ENCODE results near the gene BICD1.

BICD1 gene

GRCh38 chr12:32248441-32249140 lies 141.9 kb downstream of the BICD1 start:
- TF ChIP-seq CTCF (IDR thresholded peaks at IDR 0.05; ENCODE audit: poor library complexity, severe bottlenecking), result no peak
- DNase-seq (ENCODE audit: low spot score), result no peak
- Histone ChIP-seq H3K9me3 (ENCODE audit: severe bottlenecking) (no peaks in the 10 kb centered on the region), H3K27ac (ENCODE audit: poor library complexity, severe bottlenecking) (no peak overlapping the region), H3K4me3 (ENCODE audit: severe bottlenecking) (no peak overlapping the region), H3K4me1 (ENCODE audit: insufficient read depth, poor library complexity, severe bottlenecking) (peaks cover 4% of the 10 kb centered on the region), H3K36me3 (ENCODE audit: low read depth) (no peaks in the 10 kb centered on the region), H3K27me3 (ENCODE audit: insufficient read depth, poor library complexity, severe bottlenecking) (no peaks in the 10 kb centered on the region)
- no peak for ATAC-seq (ENCODE audit: low read depth)

GRCh38 chr12:32249777-32250176 lies 143.1 kb downstream of the BICD1 start:
- Histone ChIP-seq H3K27me3 (ENCODE audit: insufficient read depth, poor library complexity, severe bottlenecking) (no peaks in the 10 kb centered on the region), H3K36me3 (ENCODE audit: low read depth) (no peaks in the 10 kb centered on the region), H3K4me1 (ENCODE audit: insufficient read depth, poor library complexity, severe bottlenecking) (peaks cover 4% of the 10 kb centered on the region), H3K4me3 (ENCODE audit: severe bottlenecking) (no peak overlapping the region), H3K27ac (ENCODE audit: poor library complexity, severe bottlenecking) (peak overlapping the region; percentile 10), H3K9me3 (ENCODE audit: severe bottlenecking) (no peaks in the 10 kb centered on the region)
- ATAC-seq (ENCODE audit: low read depth) (no peak), DNase-seq (ENCODE audit: low spot score) (no peak)
- TF ChIP-seq CTCF (IDR thresholded peaks at IDR 0.05; ENCODE audit: poor library complexity, severe bottlenecking), result no peak

GRCh38 chr12:32252199-32253073 lies 145.8 kb downstream of the BICD1 start:
- H3K36me3 ChIP-seq (ENCODE audit: low read depth), result no peaks in the 10 kb centered on the region
- H3K9me3 ChIP-seq (ENCODE audit: severe bottlenecking), result no peaks in the 10 kb centered on the region
- no peak for DNase-seq (ENCODE audit: low spot score)
- no peak for TF ChIP-seq CTCF (IDR thresholded peaks at IDR 0.05; ENCODE audit: poor library complexity, severe bottlenecking)
- ATAC-seq (ENCODE audit: low read depth), result no peak
- H3K27me3 ChIP-seq (ENCODE audit: insufficient read depth, poor library complexity, severe bottlenecking), result no peaks in the 10 kb centered on the region
- H3K27ac ChIP-seq (ENCODE audit: poor library complexity, severe bottlenecking), result no peak overlapping the region
- no peak overlapping the region for H3K4me3 ChIP-seq (ENCODE audit: severe bottlenecking)
- H3K4me1 ChIP-seq (ENCODE audit: insufficient read depth, poor library complexity, severe bottlenecking), result peaks cover 4% of the 10 kb centered on the region

GRCh38 chr12:32253154-32253790 lies 146.6 kb downstream of the BICD1 start:
- Histone ChIP-seq H3K9me3 (ENCODE audit: severe bottlenecking) (no peaks in the 10 kb centered on the region), H3K27me3 (ENCODE audit: insufficient read depth, poor library complexity, severe bottlenecking) (no peaks in the 10 kb centered on the region), H3K27ac (ENCODE audit: poor library complexity, severe bottlenecking) (no peak overlapping the region), H3K4me1 (ENCODE audit: insufficient read depth, poor library complexity, severe bottlenecking) (peaks cover 4% of the 10 kb centered on the region), H3K4me3 (ENCODE audit: severe bottlenecking) (no peak overlapping the region), H3K36me3 (ENCODE audit: low read depth) (no peaks in the 10 kb centered on the region)
- DNase-seq (ENCODE audit: low spot score) (no peak), ATAC-seq (ENCODE audit: low read depth) (no peak)
- no peak for TF ChIP-seq CTCF (IDR thresholded peaks at IDR 0.05; ENCODE audit: poor library complexity, severe bottlenecking)
